B cell (primary cell): ENCODE results near the gene GRIK5. TPM values are rescaled to one million over a fixed set of nuclear protein-coding genes. Genes with fewer than 3 reads are reported as not detected.

Experiments used
- ATAC-seq: fragments of 200-7000 bp; cut with Tn5 transposase; one replicate; pipeline ENCODE4 v1.10.0; 2021; ENCODE audit warnings: low read depth, mild to moderate bottlenecking, moderate number of reproducible peaks, moderate library complexity
- CTCF ChIA-PET: fragments of 350-600 bp; sonication (Branson Sonifier 250); formaldehyde crosslinking; loops from one replicate; lab custom pipeline; 2021; ENCODE audit warnings: antibody characterized with exemption, inconsistent platforms; lab: Charles Lee
- POLR2A ChIA-PET: fragments of 350-600 bp; sonication (Branson Sonifier 250); formaldehyde crosslinking; loops from one replicate; lab custom pipeline; 2021; ENCODE audit warnings: antibody characterized with exemption; lab: Charles Lee
- DNase-seq: peaks from one replicate; pipeline ENCODE4 v3.0.0; 2013
- H2AFZ ChIP-seq: 2 replicates; pipeline ENCODE4 v1.6.1; 2012; ENCODE audit warnings: mild to moderate bottlenecking, low read depth, low read length; ENCODE audit not compliant: insufficient read depth, poor library complexity, severe bottlenecking
- H3K27ac ChIP-seq, 2 donors: 1 replicate in 1 of 2; 2 replicates in 1 of 2; pipeline ENCODE4 v1.5.1; 2012 to 2013; ENCODE audit warnings: low read length in 2 of 2, mild to moderate bottlenecking in 2 of 2, moderate library complexity in 1 of 2
- H3K27me3 ChIP-seq, 4 experiments: fragments of 200-600 bp in 1 of 4; sonication (generic) in 1 of 4; replicated peaks in 1 of 4; 1 replicate in 2 of 4; 2 replicates in 2 of 4; pipeline versions ENCODE4 v1.6.1 to v1.7.0; 2013 to 2016; ENCODE audit warnings: low read length in 3 of 4, mild to moderate bottlenecking in 2 of 4, mixed read lengths in 1 of 4, moderate library complexity in 1 of 4; ENCODE audit not compliant: insufficient read depth in 4 of 4, control insufficient read depth in 3 of 4; ENCODE audit errors: control extremely low read depth in 1 of 4
- H3K36me3 ChIP-seq, 2 experiments: replicated peaks in 1 of 2; 1 replicate in 1 of 2; 2 replicates in 1 of 2; pipeline versions ENCODE4 v1.6.1 to v1.7.1; 2013; ENCODE audit warnings: low read length in 1 of 2; ENCODE audit not compliant: insufficient read depth in 2 of 2, control insufficient read depth in 1 of 2; ENCODE audit errors: control extremely low read depth in 1 of 2, extremely low read depth in 1 of 2
- H3K4me1 ChIP-seq, 2 donors: fragments of 200-600 bp in 1 of 2; sonication (generic) in 1 of 2; 1 replicate in 1 of 2; 2 replicates in 1 of 2; pipeline versions ENCODE4 v1.5.1 to v1.6.1; 2013 to 2017; ENCODE audit warnings: low read length in 2 of 2; ENCODE audit not compliant: control insufficient read depth in 2 of 2, insufficient read depth in 2 of 2
- H3K4me2 ChIP-seq: replicated peaks from 2 replicates; pipeline ENCODE3; 2012; ENCODE audit warnings: mild to moderate bottlenecking, low read depth, low read length; ENCODE audit not compliant: poor library complexity, severe bottlenecking
- H3K4me3 ChIP-seq, 5 experiments: fragments of 200-600 bp in 1 of 5; sonication (generic) in 1 of 5; 1 replicate in 3 of 5; 2 replicates in 2 of 5; pipeline versions ENCODE4 v1.5.1 to v1.7.0; 2011 to 2016; ENCODE audit warnings: low read length in 4 of 5, mild to moderate bottlenecking in 4 of 5, low read depth in 2 of 5, control low read depth in 1 of 5, moderate library complexity in 1 of 5; ENCODE audit not compliant: insufficient read depth in 1 of 5; ENCODE audit errors: control extremely low read depth in 1 of 5, extremely low read depth in 1 of 5
- H3K79me2 ChIP-seq: fragments of 200-600 bp; sonication (generic); one replicate; pipeline ENCODE4 v1.6.0; 2016; ENCODE audit warnings: low read length; ENCODE audit not compliant: control insufficient read depth, insufficient read depth
- H3K9ac ChIP-seq: fragments of 200-600 bp; sonication (generic); 2 replicates; pipeline ENCODE4 v1.6.1; 2017; ENCODE audit warnings: mild to moderate bottlenecking, low read length, moderate library complexity
- H3K9me3 ChIP-seq, 3 donors: one replicate each; pipeline versions ENCODE4 v1.6.1 to v1.7.1; 2013; ENCODE audit warnings: low read length in 2 of 3; ENCODE audit not compliant: control insufficient read depth in 2 of 3, insufficient read depth in 1 of 3; ENCODE audit errors: control extremely low read depth in 1 of 3
- H4K20me1 ChIP-seq: 2 replicates; pipeline ENCODE4 v1.6.0; 2012; ENCODE audit warnings: mild to moderate bottlenecking, low read length; ENCODE audit not compliant: insufficient read depth, control insufficient read depth, poor library complexity, severe bottlenecking
- H3K27ac Mint-ChIP-seq: one replicate; pipeline ENCODE4 v1.8.0; 2021; ENCODE audit warnings: mixed read lengths
- H3K27me3 Mint-ChIP-seq: one replicate; pipeline ENCODE4 v1.8.0; 2021; ENCODE audit warnings: mixed read lengths
- H3K4me1 Mint-ChIP-seq: one replicate; pipeline ENCODE4 v1.8.0; 2021; ENCODE audit warnings: mixed read lengths
- H3K4me3 Mint-ChIP-seq: one replicate; pipeline ENCODE4 v1.8.0; 2021; ENCODE audit warnings: mixed read lengths
- H3K9me3 Mint-ChIP-seq: one replicate; pipeline ENCODE4 v1.8.0; 2022; ENCODE audit warnings: mixed read lengths; ENCODE audit not compliant: insufficient read depth
- EZH2 ChIP-seq: IDR thresholded peaks from 2 replicates; pipeline ENCODE4 v1.6.1; 2012; ENCODE audit warnings: borderline replicate concordance, low read depth, mild to moderate bottlenecking, moderate library complexity, low read length; ENCODE audit not compliant: insufficient read depth, poor library complexity, severe bottlenecking
- WGBS: methylation state at CpG from one replicate; pipeline ENCODE4 v1.1.5; 2013; ENCODE audit warnings: missing lambda C conversion rate; ENCODE audit not compliant: insufficient coverage; 5-methylcytosine and 5-hydroxymethylcytosine counted together
- intact Hi-C: fragments of 100-400 bp; cut with micrococcal nuclease; formaldehyde crosslinking; loops from one replicate; pipeline ENCODE4 v1.10.0; 2022
- polyA plus RNA-seq: library from polyadenylated mRNA; depleted of rRNA; stranded (reverse); fragments of >200 nt; gene quantifications from 2 replicates; pipeline ENCODE4 v1.2.3, GENCODE V29; 2012
- total RNA-seq, 2 donors: library from RNA; stranded (reverse); fragments of 120-200 nt in 1 of 2; gene quantifications; 1 replicate in 1 of 2; 2 replicates in 1 of 2; pipeline versions ENCODE4 v1.2.3 to v1.2.4, GENCODE V29; 2013 to 2022
- TF ChIP-seq, protein P1 (sequence below): fragments of 200-600 bp; IDR thresholded peaks from one replicate; pipeline ENCODE4 v1.8.0; 2022; ENCODE audit warnings: antibody characterized with exemption, mild to moderate bottlenecking

GRIK5 gene
- total and polyA plus RNA-seq, 2 donors (not counting 1 experiment from before 2014, with no cell fraction given): 0.09 to 0.27 TPM

DNA sequence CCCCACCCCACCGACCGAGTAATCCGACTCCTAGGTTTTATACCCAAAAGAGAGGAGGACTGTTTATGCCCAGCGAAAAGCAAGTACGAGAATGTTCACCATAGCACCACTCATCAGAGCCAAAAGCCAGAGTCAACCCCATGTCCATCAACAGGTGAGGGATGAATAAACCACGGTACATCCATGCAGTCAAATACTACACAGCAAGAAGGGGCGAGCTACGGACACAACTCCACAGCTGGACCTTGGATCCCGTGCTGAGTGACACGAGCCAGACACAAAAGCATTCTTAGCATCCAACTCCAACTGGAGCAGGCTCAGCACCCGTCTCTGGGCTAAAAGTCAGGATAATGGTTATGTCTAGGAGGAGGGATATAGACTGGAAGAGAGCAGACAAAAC, 98.6 kb downstream of the GRIK5 start:
- no peak for ATAC-seq
- Mint-ChIP-seq H3K4me3 (no peak overlapping the region), H3K27me3 (peaks cover under 1% of the 10 kb centered on the region), H3K27ac (no peak overlapping the region), H3K4me1 (no peaks in the 10 kb centered on the region), H3K9me3 (no peaks in the 10 kb centered on the region)
- no peak overlapping the region for H3K27ac ChIP-seq
- H3K4me3 ChIP-seq: no peak overlapping the region
- H4K20me1 ChIP-seq: no peaks in the 10 kb centered on the region
- no peaks in the 10 kb centered on the region for H3K36me3 ChIP-seq
- WGBS: 100% methylated on average over 4 of the region's 11 CpGs
- no peak overlapping the region for H3K9ac ChIP-seq
- no peaks in the 10 kb centered on the region for H3K79me2 ChIP-seq
- ChIA-PET POLR2A (no interaction called here), CTCF (no interaction called here)
- H3K4me2 ChIP-seq: no peak overlapping the region
- intact Hi-C loops: no loop called here
- H3K9me3 ChIP-seq: no peaks in the 10 kb centered on the region
- DNase-seq: no peak
- TF ChIP-seq EZH2: no peak
- TF ChIP-seq, protein P1, sequence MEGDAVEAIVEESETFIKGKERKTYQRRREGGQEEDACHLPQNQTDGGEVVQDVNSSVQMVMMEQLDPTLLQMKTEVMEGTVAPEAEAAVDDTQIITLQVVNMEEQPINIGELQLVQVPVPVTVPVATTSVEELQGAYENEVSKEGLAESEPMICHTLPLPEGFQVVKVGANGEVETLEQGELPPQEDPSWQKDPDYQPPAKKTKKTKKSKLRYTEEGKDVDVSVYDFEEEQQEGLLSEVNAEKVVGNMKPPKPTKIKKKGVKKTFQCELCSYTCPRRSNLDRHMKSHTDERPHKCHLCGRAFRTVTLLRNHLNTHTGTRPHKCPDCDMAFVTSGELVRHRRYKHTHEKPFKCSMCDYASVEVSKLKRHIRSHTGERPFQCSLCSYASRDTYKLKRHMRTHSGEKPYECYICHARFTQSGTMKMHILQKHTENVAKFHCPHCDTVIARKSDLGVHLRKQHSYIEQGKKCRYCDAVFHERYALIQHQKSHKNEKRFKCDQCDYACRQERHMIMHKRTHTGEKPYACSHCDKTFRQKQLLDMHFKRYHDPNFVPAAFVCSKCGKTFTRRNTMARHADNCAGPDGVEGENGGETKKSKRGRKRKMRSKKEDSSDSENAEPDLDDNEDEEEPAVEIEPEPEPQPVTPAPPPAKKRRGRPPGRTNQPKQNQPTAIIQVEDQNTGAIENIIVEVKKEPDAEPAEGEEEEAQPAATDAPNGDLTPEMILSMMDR: no peak
- H2AFZ ChIP-seq: no peak overlapping the region
- H3K27me3 ChIP-seq: no peaks in the 10 kb centered on the region
- H3K4me1 ChIP-seq: no peaks in the 10 kb centered on the region

DNA sequence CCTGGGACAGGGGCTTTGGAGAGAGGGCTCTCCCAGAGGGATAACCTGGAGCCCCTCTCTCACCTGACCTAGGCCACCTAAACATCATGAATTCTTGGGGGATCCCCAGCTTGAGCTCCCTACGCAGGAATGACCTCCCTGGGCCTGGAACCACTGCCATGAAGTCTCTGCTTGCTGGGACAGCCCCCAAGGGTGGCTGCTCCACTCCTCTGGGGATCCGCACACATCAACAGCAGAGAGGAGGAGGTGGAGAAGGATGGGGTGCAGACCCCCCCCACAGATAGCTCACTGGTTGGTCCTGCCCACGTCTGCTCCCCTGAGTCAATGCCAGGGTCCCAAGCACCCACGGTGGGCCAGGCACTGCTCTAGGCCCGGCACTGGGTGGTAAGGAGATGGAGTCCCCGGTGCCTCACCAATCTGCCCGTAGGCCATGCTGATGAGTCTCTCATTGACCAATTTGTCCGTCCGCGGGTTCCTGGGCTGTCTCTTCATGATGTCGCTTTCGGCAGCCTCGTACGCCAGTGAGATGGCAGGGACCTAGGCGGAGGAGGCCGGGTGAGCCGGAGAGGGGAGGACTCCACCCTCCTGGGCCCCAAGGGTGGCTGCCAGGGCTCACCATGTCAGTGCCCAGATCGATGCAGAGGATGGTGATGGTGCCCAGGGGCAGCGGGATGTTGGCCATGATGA, 100.1 kb downstream of the GRIK5 start:
- Mint-ChIP-seq H3K4me3 (no peak overlapping the region), H3K27ac (no peak overlapping the region), H3K27me3 (peaks cover 5% of the 10 kb centered on the region), H3K9me3 (no peaks in the 10 kb centered on the region), H3K4me1 (no peaks in the 10 kb centered on the region)
- no peak for ATAC-seq
- CTCF ChIA-PET: interaction anchor here (0.6 kb wide), 1 partner anchor 61 kb away, joined by 3 read pairs; no protein-coding TSS in a partner anchor
- TF ChIP-seq EZH2: no peak
- TF ChIP-seq, protein P1: no peak
- Histone ChIP-seq H3K79me2 (no peaks in the 10 kb centered on the region), H3K4me2 (no peak overlapping the region), H2AFZ (no peak overlapping the region), H3K9me3 (no peaks in the 10 kb centered on the region), H4K20me1 (no peaks in the 10 kb centered on the region), H3K36me3 (no peaks in the 10 kb centered on the region), H3K4me1 (no peaks in the 10 kb centered on the region), H3K27me3 (no peaks in the 10 kb centered on the region), H3K27ac (no peak overlapping the region), H3K4me3 (no peak overlapping the region), H3K9ac (no peak overlapping the region)
- WGBS: 92% methylated on average over 16 of the region's 19 CpGs
- intact Hi-C loops: no loop called here
- POLR2A ChIA-PET: no interaction called here
- DNase-seq: no peak
